Measurements from ENCODE around the gene CNP. TPM values are rescaled to one million over a fixed set of nuclear protein-coding genes. Genes with fewer than 3 reads are reported as not detected.

CNP gene
- total RNA-seq, 1 experiment from 2014 or later, result 51.2 TPM

- no peak overlapping the region for H3K9ac ChIP-seq (ENCODE audit: low read length)
- TF ChIP-seq CEBPB (IDR thresholded peaks at IDR 0.05; ENCODE audit: low read depth) (no peak), POLR2AphosphoS5 (IDR thresholded peaks at IDR 0.05; ENCODE audit: low read depth, low read length) (no peak), EGR1 (IDR thresholded peaks at IDR 0.05; ENCODE audit: low read depth) (no peak), EZH2phosphoT487 (IDR thresholded peaks at IDR 0.05; ENCODE audit: borderline replicate concordance) (no peak), FOSL1 (IDR thresholded peaks at IDR 0.05; ENCODE audit: low read depth) (no peak), CTCF (IDR thresholded peaks at IDR 0.05 in 2 of 3, conservative IDR thresholded peaks at IDR 0.05 in 1 of 3; ENCODE audit: borderline replicate concordance in 1 of 3, insufficient read depth in 1 of 3, low read depth in 2 of 3, low read length in 2 of 3) (no peak), YY1 (IDR thresholded peaks at IDR 0.05; ENCODE audit: extremely low read depth, insufficient replicate concordance, low read depth, low read length) (no peak), TCF7L2 (IDR thresholded peaks at IDR 0.05; ENCODE audit: borderline replicate concordance, extremely low read depth, insufficient read depth, insufficient read length) (no peak), JUND (IDR thresholded peaks at IDR 0.05) (no peak), SP1 (IDR thresholded peaks at IDR 0.05; ENCODE audit: low read depth) (no peak), EZH2 (IDR thresholded peaks at IDR 0.05) (no peak), ELF1 (IDR thresholded peaks at IDR 0.05; ENCODE audit: borderline replicate concordance, low read depth) (no peak)
- TF ChIP-seq, protein P1, sequence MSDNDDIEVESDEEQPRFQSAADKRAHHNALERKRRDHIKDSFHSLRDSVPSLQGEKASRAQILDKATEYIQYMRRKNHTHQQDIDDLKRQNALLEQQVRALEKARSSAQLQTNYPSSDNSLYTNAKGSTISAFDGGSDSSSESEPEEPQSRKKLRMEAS (IDR thresholded peaks at IDR 0.05), result no peak
- TF ChIP-seq, protein P2, sequence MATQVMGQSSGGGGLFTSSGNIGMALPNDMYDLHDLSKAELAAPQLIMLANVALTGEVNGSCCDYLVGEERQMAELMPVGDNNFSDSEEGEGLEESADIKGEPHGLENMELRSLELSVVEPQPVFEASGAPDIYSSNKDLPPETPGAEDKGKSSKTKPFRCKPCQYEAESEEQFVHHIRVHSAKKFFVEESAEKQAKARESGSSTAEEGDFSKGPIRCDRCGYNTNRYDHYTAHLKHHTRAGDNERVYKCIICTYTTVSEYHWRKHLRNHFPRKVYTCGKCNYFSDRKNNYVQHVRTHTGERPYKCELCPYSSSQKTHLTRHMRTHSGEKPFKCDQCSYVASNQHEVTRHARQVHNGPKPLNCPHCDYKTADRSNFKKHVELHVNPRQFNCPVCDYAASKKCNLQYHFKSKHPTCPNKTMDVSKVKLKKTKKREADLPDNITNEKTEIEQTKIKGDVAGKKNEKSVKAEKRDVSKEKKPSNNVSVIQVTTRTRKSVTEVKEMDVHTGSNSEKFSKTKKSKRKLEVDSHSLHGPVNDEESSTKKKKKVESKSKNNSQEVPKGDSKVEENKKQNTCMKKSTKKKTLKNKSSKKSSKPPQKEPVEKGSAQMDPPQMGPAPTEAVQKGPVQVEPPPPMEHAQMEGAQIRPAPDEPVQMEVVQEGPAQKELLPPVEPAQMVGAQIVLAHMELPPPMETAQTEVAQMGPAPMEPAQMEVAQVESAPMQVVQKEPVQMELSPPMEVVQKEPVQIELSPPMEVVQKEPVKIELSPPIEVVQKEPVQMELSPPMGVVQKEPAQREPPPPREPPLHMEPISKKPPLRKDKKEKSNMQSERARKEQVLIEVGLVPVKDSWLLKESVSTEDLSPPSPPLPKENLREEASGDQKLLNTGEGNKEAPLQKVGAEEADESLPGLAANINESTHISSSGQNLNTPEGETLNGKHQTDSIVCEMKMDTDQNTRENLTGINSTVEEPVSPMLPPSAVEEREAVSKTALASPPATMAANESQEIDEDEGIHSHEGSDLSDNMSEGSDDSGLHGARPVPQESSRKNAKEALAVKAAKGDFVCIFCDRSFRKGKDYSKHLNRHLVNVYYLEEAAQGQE (IDR thresholded peaks at IDR 0.05; ENCODE audit: low read depth), result no peak
- no peaks in the 10 kb centered on the region for H3K9me3 ChIP-seq (ENCODE audit: control insufficient read depth in 1 of 2, insufficient read depth in 1 of 2, low read depth in 1 of 2, low read length in 2 of 2)
- intact Hi-C loops (cut with micrococcal nuclease), result no loop called here
- H3K79me2 ChIP-seq (ENCODE audit: insufficient read depth, low read length), result peaks cover 17% of the 10 kb centered on the region
- ATAC-seq (no peak), DNase-seq (ENCODE audit: low read depth, low spot score) (no peak)
- H3K4me3 ChIP-seq (replicated peaks in 1 of 2; ENCODE audit: low read depth in 1 of 2, low read length in 2 of 2), result no peak overlapping the region
- H3K4me2 ChIP-seq (ENCODE audit: low read length), result no peak overlapping the region
- H3K27ac ChIP-seq (ENCODE audit: low read depth, low read length), result no peak overlapping the region
- POLR2A ChIA-PET, result interaction anchor here (0.6 kb wide), 1 partner anchor 689 kb away, joined by 5 read pairs; no protein-coding TSS in a partner anchor
- no peak overlapping the region for H2AFZ ChIP-seq (ENCODE audit: low read depth, low read length, poor library complexity, severe bottlenecking)
- BruUV-seq (replicated peaks), result no TSS peak
- H3K9me2 ChIP-seq (ENCODE audit: insufficient read depth), result no peaks in the 10 kb centered on the region
- H4K20me1 ChIP-seq (ENCODE audit: insufficient read depth), result no peaks in the 10 kb centered on the region
- H3K36me3 ChIP-seq (ENCODE audit: control insufficient read depth in 1 of 2, insufficient read depth in 2 of 2, low read length in 2 of 2), result peaks cover 61 to 67% of the 10 kb centered on the region in 2 experiments; a peak in 3 of 4 replicates
- no peaks in the 10 kb centered on the region for H3K4me1 ChIP-seq (ENCODE audit: control insufficient read depth in 1 of 2, insufficient read depth in 2 of 2, low read length in 2 of 2)
- no peaks in the 10 kb centered on the region for H3K27me3 ChIP-seq (ENCODE audit: insufficient read depth, low read length)
- RAD21 ChIA-PET (ENCODE audit: low non-redundant PET in 1 of 2, low total read pairs in 2 of 2, uncharacterized antibody in 2 of 2, unreplicated experiment in 2 of 2), result no interaction called here
- CTCF ChIA-PET, result no interaction called here
Observed at GRCh38 chr17:41989702-41990419, 23.3 kb downstream of the CNP start.
